Skeletal muscle satellite cell (primary cell): ENCODE results near the gene ITPK1.

Experiments
- H3K27me3 ChIP-seq: 2 replicates; pipeline ENCODE4 v1.7.0; 2013; ENCODE audit warnings: low read length; ENCODE audit not compliant: control insufficient read depth, insufficient read depth
- H3K36me3 ChIP-seq: 2 replicates; pipeline ENCODE4 v1.7.0; 2013; ENCODE audit warnings: mild to moderate bottlenecking, control low read depth, low read length; ENCODE audit not compliant: insufficient read depth
- H3K4me1 ChIP-seq: 2 replicates; pipeline ENCODE4 v1.7.0; 2013; ENCODE audit warnings: low read length; ENCODE audit not compliant: control insufficient read depth, insufficient read depth
- H3K4me2 ChIP-seq: 2 replicates; pipeline ENCODE4 v1.7.0; 2013; ENCODE audit warnings: mild to moderate bottlenecking, low read length
- H3K4me3 ChIP-seq: 2 replicates; pipeline ENCODE4 v1.7.0; 2013; ENCODE audit warnings: low read length
- H3K9ac ChIP-seq: 2 replicates; pipeline ENCODE4 v1.7.0; 2013; ENCODE audit warnings: mild to moderate bottlenecking, low read depth, low read length, moderate library complexity
- H3K9me3 ChIP-seq: replicated peaks from 2 replicates; pipeline ENCODE4 v1.7.0; 2013; ENCODE audit warnings: mild to moderate bottlenecking, control low read depth, low read length

Gene ITPK1

DNA sequence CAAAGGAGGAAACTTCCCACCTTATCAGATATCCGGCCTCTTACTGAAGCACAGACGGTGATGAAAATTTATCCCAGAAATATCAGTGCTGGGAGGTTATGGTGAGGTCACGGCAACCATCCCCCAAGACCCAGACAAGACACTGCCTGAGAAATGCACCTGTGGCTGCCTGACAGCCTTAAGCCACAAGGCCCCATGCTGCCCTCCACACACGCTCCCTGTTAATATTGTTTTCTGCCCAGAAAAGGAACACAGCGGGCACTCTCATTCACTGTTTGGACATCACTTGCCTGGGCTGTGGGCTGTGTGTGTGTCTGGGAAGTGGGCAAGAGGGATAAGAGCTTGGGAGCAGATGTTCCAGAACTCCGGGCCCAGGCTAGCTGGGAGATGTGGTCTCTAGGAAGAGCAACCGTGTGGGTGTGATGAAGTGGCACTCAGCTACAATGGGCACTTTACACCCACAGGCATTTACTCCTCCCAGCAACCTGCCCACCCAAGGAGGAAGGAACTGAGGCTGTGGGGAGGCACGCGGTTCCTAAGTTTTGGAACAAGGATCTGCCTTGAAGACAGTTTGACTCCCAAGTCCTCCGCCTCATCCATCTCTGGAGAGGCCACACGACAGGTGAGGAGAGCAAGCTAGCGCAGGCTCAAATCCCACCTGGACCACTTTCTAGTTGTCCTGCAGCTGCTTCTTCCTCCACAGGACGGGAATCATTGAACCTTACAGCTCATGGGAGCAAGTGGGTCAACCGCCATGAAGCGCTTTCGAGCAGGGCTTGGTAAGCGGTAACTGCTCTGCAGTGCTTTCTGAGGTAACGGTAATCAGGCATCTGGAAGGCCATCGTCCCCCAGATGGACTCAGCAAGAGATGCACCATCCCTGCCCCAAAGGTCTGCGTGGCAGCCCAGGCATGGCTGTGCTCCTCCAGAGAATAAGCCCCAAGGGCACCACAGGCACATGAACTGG, 101.4 kb downstream of the ITPK1 start:
- Histone ChIP-seq H3K9me3 (no peaks in the 10 kb centered on the region), H3K9ac (no peak overlapping the region)

GRCh38 chr14:93012951-93013719, 102.6 kb downstream of the ITPK1 start:
- H3K27me3 ChIP-seq, result no peaks in the 10 kb centered on the region
- H3K9me3 ChIP-seq, result no peaks in the 10 kb centered on the region
- H3K4me1 ChIP-seq, result peaks cover 57% of the 10 kb centered on the region
- peak overlapping the region; percentile 19 for H3K9ac ChIP-seq
- peak overlapping the region; percentile 56 for H3K4me2 ChIP-seq
- H3K4me3 ChIP-seq, result no peak overlapping the region
- H3K36me3 ChIP-seq, result no peaks in the 10 kb centered on the region

More for the DNA sequence above, 101.4 kb downstream of the ITPK1 start:
- H3K27me3 ChIP-seq, result no peaks in the 10 kb centered on the region
- no peak overlapping the region for H3K4me2 ChIP-seq
- no peaks in the 10 kb centered on the region for H3K36me3 ChIP-seq
- H3K4me1 ChIP-seq, result peaks cover 45% of the 10 kb centered on the region
- H3K4me3 ChIP-seq, result no peak overlapping the region

GRCh38 chr14:93012506-93012905, 103.2 kb downstream of the ITPK1 start:
- H3K27me3 ChIP-seq, result no peaks in the 10 kb centered on the region
- H3K9me3 ChIP-seq, result no peaks in the 10 kb centered on the region
- H3K4me2 ChIP-seq, result peak overlapping the region; percentile 56
- H3K9ac ChIP-seq, result no peak overlapping the region
- H3K36me3 ChIP-seq, result no peaks in the 10 kb centered on the region
- no peak overlapping the region for H3K4me3 ChIP-seq
- peaks cover 63% of the 10 kb centered on the region for H3K4me1 ChIP-seq

- no peaks in the 10 kb centered on the region for H3K27me3 ChIP-seq
- no peak overlapping the region for H3K4me3 ChIP-seq
- no peak overlapping the region for H3K9ac ChIP-seq
- H3K4me2 ChIP-seq, result no peak overlapping the region
- peaks cover 67% of the 10 kb centered on the region for H3K4me1 ChIP-seq
- no peaks in the 10 kb centered on the region for H3K9me3 ChIP-seq
- H3K36me3 ChIP-seq, result no peaks in the 10 kb centered on the region
These were observed 103.9 kb downstream of the ITPK1 start for GRCh38 chr14:93011650-93012325.

GRCh38 chr14:93011141-93011529, 104.6 kb downstream of the ITPK1 start:
- H3K27me3 ChIP-seq, result no peaks in the 10 kb centered on the region
- H3K4me2 ChIP-seq, result no peak overlapping the region
- no peaks in the 10 kb centered on the region for H3K36me3 ChIP-seq
- peaks cover 73% of the 10 kb centered on the region for H3K4me1 ChIP-seq
- H3K9ac ChIP-seq, result no peak overlapping the region
- no peak overlapping the region for H3K4me3 ChIP-seq
- no peaks in the 10 kb centered on the region for H3K9me3 ChIP-seq

- Histone ChIP-seq H3K4me3 (no peak overlapping the region), H3K36me3 (no peaks in the 10 kb centered on the region), H3K9ac (no peak overlapping the region), H3K4me1 (peaks cover 78% of the 10 kb centered on the region), H3K27me3 (no peaks in the 10 kb centered on the region), H3K4me2 (no peak overlapping the region), H3K9me3 (no peaks in the 10 kb centered on the region)
These were observed 105.1 kb downstream of the ITPK1 start for GRCh38 chr14:93010522-93011140.

DNA sequence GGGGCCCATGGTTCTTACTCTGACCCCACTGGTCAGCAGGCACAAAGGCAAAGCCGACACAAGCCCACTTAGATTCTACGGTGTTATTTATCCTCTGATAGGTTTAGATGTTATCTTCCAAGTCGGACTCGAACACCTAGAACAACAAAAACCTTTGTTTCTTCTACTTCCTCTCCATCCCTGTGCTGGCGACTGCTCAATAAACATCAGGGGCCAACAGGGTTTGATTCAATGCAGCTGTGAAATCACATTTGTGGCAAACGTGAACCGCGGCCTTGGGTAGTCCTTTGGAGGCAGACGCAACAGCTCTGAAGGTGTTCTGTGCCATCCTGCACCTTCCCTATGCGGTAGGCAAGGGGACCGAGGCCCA, 105.6 kb downstream of the ITPK1 start:
- no peaks in the 10 kb centered on the region for H3K9me3 ChIP-seq
- no peak overlapping the region for H3K4me2 ChIP-seq
- no peaks in the 10 kb centered on the region for H3K36me3 ChIP-seq
- H3K4me1 ChIP-seq, result peaks cover 80% of the 10 kb centered on the region
- no peak overlapping the region for H3K4me3 ChIP-seq
- H3K27me3 ChIP-seq, result no peaks in the 10 kb centered on the region
- no peak overlapping the region for H3K9ac ChIP-seq

DNA sequence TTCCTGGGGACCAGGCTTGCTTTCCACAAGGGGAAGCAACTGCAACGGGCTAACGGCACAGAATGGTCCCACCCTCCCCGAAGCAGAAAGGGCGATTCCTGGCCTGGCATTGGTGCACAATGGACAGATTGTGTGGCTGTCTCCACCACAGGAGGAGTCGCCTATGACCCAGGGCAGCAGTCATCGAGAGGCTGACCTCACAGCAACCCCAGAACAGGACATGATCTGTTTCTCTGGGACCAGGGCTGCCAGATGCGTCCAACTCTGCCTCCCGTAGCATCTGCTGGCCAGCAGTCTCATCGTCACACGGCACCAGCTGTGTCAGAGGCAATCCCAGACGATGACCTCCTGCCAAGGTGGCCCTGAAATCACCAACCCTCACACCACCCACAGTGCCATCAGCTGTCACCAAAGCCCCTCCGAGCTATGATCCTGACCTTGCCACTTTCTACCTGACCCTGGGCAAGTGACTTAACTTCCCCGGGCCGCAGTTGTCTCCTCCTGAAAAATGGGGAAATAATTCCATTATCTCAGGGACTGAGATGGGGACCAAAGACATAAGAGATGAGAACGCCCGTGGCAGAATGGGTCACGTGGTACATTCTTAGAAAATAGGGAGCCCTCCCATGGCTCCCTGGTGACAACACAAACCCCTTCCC, 106.1 kb downstream of the ITPK1 start:
- H3K27me3 ChIP-seq, result no peaks in the 10 kb centered on the region
- H3K9ac ChIP-seq, result no peak overlapping the region
- H3K4me3 ChIP-seq, result no peak overlapping the region
- no peaks in the 10 kb centered on the region for H3K9me3 ChIP-seq
- no peaks in the 10 kb centered on the region for H3K36me3 ChIP-seq
- H3K4me1 ChIP-seq, result peaks cover 78% of the 10 kb centered on the region
- H3K4me2 ChIP-seq, result peak overlapping the region; percentile 20

DNA sequence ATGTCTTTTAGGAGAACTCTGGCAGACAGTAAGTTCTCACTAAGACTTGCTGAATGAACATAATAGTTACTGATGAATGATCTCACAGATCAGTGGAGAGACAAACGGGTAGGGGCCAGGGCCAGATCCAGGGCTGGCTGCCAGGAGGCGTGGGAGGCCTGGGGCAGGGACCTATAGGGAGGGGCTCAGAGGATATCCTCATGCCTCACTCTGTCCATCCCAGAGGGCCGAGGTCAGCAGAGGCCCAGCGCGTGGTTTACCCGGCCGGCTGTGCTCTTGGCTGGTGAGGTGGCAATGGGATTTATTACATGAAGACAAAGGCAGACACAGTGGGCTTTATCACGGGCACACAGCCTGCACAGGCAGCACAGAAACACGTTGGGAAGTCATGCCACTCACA, 107.3 kb downstream of the ITPK1 start:
- Histone ChIP-seq H3K9me3 (no peaks in the 10 kb centered on the region), H3K27me3 (no peaks in the 10 kb centered on the region), H3K36me3 (no peaks in the 10 kb centered on the region), H3K4me3 (peak overlapping the region; percentile 9), H3K9ac (peak overlapping the region; percentile 33), H3K4me1 (peaks cover 65% of the 10 kb centered on the region), H3K4me2 (peak overlapping the region; percentile 20)

DNA sequence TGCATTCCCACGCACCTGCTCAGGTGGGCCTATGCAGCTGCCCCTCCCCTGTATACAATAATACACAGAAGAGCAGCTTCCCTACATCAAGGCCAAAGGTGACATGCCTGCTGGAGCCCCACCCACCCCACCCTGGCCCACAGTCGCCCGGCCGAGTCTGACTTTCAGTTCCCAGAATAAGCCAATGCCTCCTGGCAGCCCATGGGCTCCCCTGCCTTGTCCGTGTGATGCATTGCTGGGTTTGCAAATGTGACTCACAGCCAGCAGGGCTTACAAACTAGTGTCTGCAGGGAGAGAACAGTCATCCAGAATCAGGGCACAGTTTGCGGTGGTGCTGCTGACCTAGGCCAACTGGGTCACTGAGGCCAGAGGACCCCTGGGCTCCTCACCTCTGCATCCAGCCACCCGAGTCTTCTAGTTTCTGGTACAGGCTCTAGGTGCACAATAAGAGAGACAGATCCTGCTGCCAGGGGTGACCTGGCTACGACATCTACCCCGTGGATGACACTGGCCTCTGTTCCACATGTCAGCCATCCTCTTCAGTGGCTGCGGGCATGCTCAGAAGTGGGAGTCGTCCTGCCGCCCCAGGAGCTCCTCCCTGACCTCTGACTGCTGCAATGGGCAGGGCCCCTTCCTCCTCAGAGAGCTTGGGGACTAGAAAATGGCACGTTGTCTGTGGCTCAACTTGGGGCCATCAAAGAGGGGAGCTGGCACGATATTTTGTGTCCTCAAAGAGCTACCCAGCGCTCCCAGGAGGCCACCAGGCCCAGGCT, 108.3 kb downstream of the ITPK1 start:
- Histone ChIP-seq H3K4me3 (no peak overlapping the region), H3K4me2 (peak overlapping the region; percentile 55), H3K9ac (no peak overlapping the region), H3K36me3 (no peaks in the 10 kb centered on the region), H3K27me3 (no peaks in the 10 kb centered on the region), H3K4me1 (peaks cover 56% of the 10 kb centered on the region), H3K9me3 (no peaks in the 10 kb centered on the region)
